HFFc6 (cell line): ENCODE measurements around the gene ARSD. TPM values are rescaled to one million over a fixed set of nuclear protein-coding genes. Genes with fewer than 3 reads are reported as not detected.
"Not testable (repeated sequence)": the region's sequence is repeated elsewhere in the genome, so short reads cannot be mapped to it uniquely, and the experiment has no call there.

Experiments
- DNase-seq: peaks from one replicate; pipeline ENCODE4 v3.0.0-alpha.2; 2018
- H3K27ac Mint-ChIP-seq: 2 replicates; pipeline ENCODE4 v1.8.0; 2020; ENCODE audit warnings: mild to moderate bottlenecking, mixed read lengths
- H3K27me3 Mint-ChIP-seq: 2 replicates; pipeline ENCODE4 v1.8.0; 2021; ENCODE audit warnings: mild to moderate bottlenecking, moderate library complexity, mixed read lengths; ENCODE audit not compliant: insufficient read depth
- H3K36me3 Mint-ChIP-seq: 2 replicates; pipeline ENCODE4 v1.8.0; 2021; ENCODE audit warnings: low read depth, mixed read lengths
- H3K4me1 Mint-ChIP-seq: 2 replicates; pipeline ENCODE4 v1.8.0; 2020; ENCODE audit warnings: low read depth, mixed read lengths
- H3K4me3 Mint-ChIP-seq: 2 replicates; pipeline ENCODE4 v1.8.0; 2020; ENCODE audit warnings: mild to moderate bottlenecking, moderate library complexity, mixed read lengths
- H3K9me3 Mint-ChIP-seq: 2 replicates; pipeline ENCODE4 v1.8.0; 2020; ENCODE audit warnings: mild to moderate bottlenecking, mixed read lengths
- CTCF ChIP-seq: fragments of 200-600 bp; sonication (generic); IDR thresholded peaks from 2 replicates; pipeline ENCODE4 v1.5.0; 2021; ENCODE audit warnings: antibody characterized with exemption, mild to moderate bottlenecking
- long read RNA-seq: library from polyadenylated mRNA; unstranded; transcript quantifications from one replicate; pipeline ENCODE4 v2.0.0, GENCODE V29; 2019
- total RNA-seq, 6 experiments: library from RNA; stranded (reverse); fragmentation: NEBNext Ultra II Directional; extraction: Animal tissue kit (Norgen Biotek cat#: 25700); gene quantifications; 2 replicates in 1 of 6; 3 replicates in 5 of 6; pipeline ENCODE4 v1.2.3, GENCODE V29; 2021

Gene ARSD
- total RNA-seq, result 10 to 100 TPM in 3 of 6 experiments, 1 to 10 TPM in 3; 8.3 to 13.4 (median 10.4) TPM
- long read RNA-seq, full-length matches to known transcripts, result 3 of 5 reads
- long read RNA-seq, partial matches to known transcripts, result 0 of 5 reads
- long read RNA-seq, other reads (novel, unspliced or antisense), result 2 of 5 reads

GRCh38 chrX:2928583-2929434 lies at the start of gene ARSD:
TSS of gene ARSD (minus strand) at chrX:2929339. CDS start at chrX:2929275, 64 bp downstream.
- H3K4me3 Mint-ChIP-seq, result peak within 1 kb of the TSS; percentile 87
- no peaks in the 10 kb centered on the region for H3K9me3 Mint-ChIP-seq
- H3K27ac Mint-ChIP-seq, result peak within 1 kb of the TSS; percentile 79
- no peaks in the 10 kb centered on the region; the same call in 1 of the 2 replicates for H3K4me1 Mint-ChIP-seq
- H3K27me3 Mint-ChIP-seq, result peaks cover 2% of the 10 kb centered on the region
- peak; percentile 72 for DNase-seq
- no peak for TF ChIP-seq CTCF
- no peaks in the 10 kb centered on the region; the same call in 1 of the 2 replicates for H3K36me3 Mint-ChIP-seq

- not testable (repeated sequence) for H3K4me3 Mint-ChIP-seq, H3K9me3 Mint-ChIP-seq, DNase-seq, H3K4me1 Mint-ChIP-seq, H3K27me3 Mint-ChIP-seq, H3K36me3 Mint-ChIP-seq, H3K27ac Mint-ChIP-seq
Observed at GRCh38 chrX:2978639-2979038, 49.5 kb upstream of the ARSD start.

GRCh38 chrX:2974961-2975360 lies 45.8 kb upstream of the ARSD start:
- H3K27me3 Mint-ChIP-seq, result no peaks in the 10 kb centered on the region; the same call in none of the 2 replicates
- H3K4me3 Mint-ChIP-seq, result no peak overlapping the region
- H3K36me3 Mint-ChIP-seq, result no peaks in the 10 kb centered on the region
- no peaks in the 10 kb centered on the region for H3K4me1 Mint-ChIP-seq
- H3K27ac Mint-ChIP-seq, result no peak overlapping the region
- no peaks in the 10 kb centered on the region for H3K9me3 Mint-ChIP-seq
- DNase-seq, result no peak
- TF ChIP-seq CTCF, result no peak

GRCh38 chrX:2972391-2972790 lies 43.3 kb upstream of the ARSD start:
- Mint-ChIP-seq H3K4me3 (no peak overlapping the region), H3K9me3 (no peaks in the 10 kb centered on the region), H3K36me3 (no peaks in the 10 kb centered on the region), H3K27me3 (no peaks in the 10 kb centered on the region; the same call in none of the 2 replicates), H3K4me1 (no peaks in the 10 kb centered on the region), H3K27ac (no peak overlapping the region)
- TF ChIP-seq CTCF, result no peak
- no peak for DNase-seq

GRCh38 chrX:2969021-2969420 lies 39.9 kb upstream of the ARSD start:
- H3K9me3 Mint-ChIP-seq, result no peaks in the 10 kb centered on the region
- no peak overlapping the region for H3K27ac Mint-ChIP-seq
- no peak for DNase-seq

More at GRCh38 chrX:2969021-2969420, 39.9 kb upstream of the ARSD start:
- peaks cover 4% of the 10 kb centered on the region for H3K4me1 Mint-ChIP-seq
- H3K36me3 Mint-ChIP-seq, result no peaks in the 10 kb centered on the region
- no peak for TF ChIP-seq CTCF
- no peaks in the 10 kb centered on the region; the same call in none of the 2 replicates for H3K27me3 Mint-ChIP-seq
- H3K4me3 Mint-ChIP-seq, result no peak overlapping the region
